H1 (cell line): Measurements from ENCODE around the gene CLDN9. TPM values are rescaled to one million over a fixed set of nuclear protein-coding genes. Genes with fewer than 3 reads are reported as not detected.

Source experiments
- CTCF ChIA-PET: fragments of 300-600 bp; sonication (Branson Sonifier 250); formaldehyde crosslinking; loops from one replicate; lab custom pipeline; 2021; ENCODE audit not compliant: partially characterized antibody; lab: Charles Lee
- POLR2A ChIA-PET: fragments of 300-600 bp; sonication (Branson Sonifier 250); formaldehyde crosslinking; loops from one replicate; lab custom pipeline; 2021; ENCODE audit warnings: inconsistent platforms; ENCODE audit not compliant: partially characterized antibody; lab: Charles Lee
- DNase-seq, 2 experiments: peaks; one replicate each; pipeline versions ENCODE4 v3.0.0 to v3.0.0-alpha.2; 2010 to 2022; ENCODE audit warnings: low spot score in 2 of 2, low read depth in 1 of 2, mixed read lengths in 1 of 2
- FAIRE-seq: peaks from 2 replicates; lab custom pipeline; 2011; peaks lifted over from hg19 to GRCh38; lab: Jason Lieb, UNC
- H2AFZ ChIP-seq: 2 replicates; pipeline ENCODE4 v1.8.1; 2012; ENCODE audit warnings: low read length, inconsistent platforms
- H2AK5ac ChIP-seq: 2 replicates; pipeline ENCODE4 v1.6.1; 2013; ENCODE audit warnings: low read depth, low read length
- H2BK120ac ChIP-seq: replicated peaks from 2 replicates; pipeline ENCODE3; 2013; ENCODE audit warnings: low read depth, low read length, inconsistent platforms
- H2BK12ac ChIP-seq: 2 replicates; pipeline ENCODE4 v1.6.1; 2013; ENCODE audit warnings: low read depth, low read length
- H2BK15ac ChIP-seq: 2 replicates; pipeline ENCODE4 v1.6.1; 2013; ENCODE audit warnings: low read length
- H2BK20ac ChIP-seq: 2 replicates; pipeline ENCODE4 v1.6.1; 2013; ENCODE audit warnings: low read length
- H2BK5ac ChIP-seq: 2 replicates; pipeline ENCODE4 v1.6.1; 2013; ENCODE audit warnings: low read depth, low read length
- H3K14ac ChIP-seq: 2 replicates; pipeline ENCODE4 v1.6.1; 2013; ENCODE audit warnings: inconsistent platforms; ENCODE audit not compliant: insufficient read length
- H3K18ac ChIP-seq: 2 replicates; pipeline ENCODE4 v1.6.1; 2013; ENCODE audit warnings: low read length; ENCODE audit errors: extremely low read depth
- H3K23ac ChIP-seq: 2 replicates; pipeline ENCODE4 v1.6.1; 2013; ENCODE audit warnings: inconsistent platforms; ENCODE audit not compliant: insufficient read length
- H3K23me2 ChIP-seq: 2 replicates; pipeline ENCODE4 v1.6.1; 2013; ENCODE audit warnings: low read depth, low read length
- H3K27ac ChIP-seq: 2 replicates; pipeline ENCODE4 v1.6.1; 2011; ENCODE audit warnings: low read depth, low read length, inconsistent platforms
- H3K27me3 ChIP-seq, 4 experiments: replicated peaks in 1 of 4; 1 replicate in 1 of 4; 2 replicates in 3 of 4; pipeline versions ENCODE4 v1.6.1 to v1.8.1; 2011 to 2013; ENCODE audit warnings: low read length in 3 of 4, mild to moderate bottlenecking in 3 of 4, inconsistent platforms in 2 of 4, mixed read lengths in 2 of 4, moderate library complexity in 1 of 4; ENCODE audit not compliant: control insufficient read depth in 3 of 4, insufficient read depth in 3 of 4; ENCODE audit errors: extremely low read depth in 1 of 4
- H3K36me3 ChIP-seq, 4 experiments: 2 replicates each; pipeline versions ENCODE4 v1.6.1 to v1.8.1; 2011 to 2013; ENCODE audit warnings: mild to moderate bottlenecking in 4 of 4, low read length in 3 of 4, moderate library complexity in 2 of 4, control low read depth in 1 of 4, inconsistent platforms in 1 of 4; ENCODE audit not compliant: insufficient read depth in 4 of 4, control insufficient read depth in 2 of 4
- H3K4ac ChIP-seq: replicated peaks from 2 replicates; pipeline ENCODE3; 2013; ENCODE audit warnings: low read length, low read depth, mixed read lengths, inconsistent platforms; ENCODE audit not compliant: insufficient read length
- H3K4me1 ChIP-seq, 4 experiments: replicated peaks in 1 of 4; 1 replicate in 1 of 4; 2 replicates in 3 of 4; pipeline versions ENCODE4 v1.6.1 to v1.8.1; 2011 to 2013; ENCODE audit warnings: low read length in 3 of 4, inconsistent platforms in 2 of 4, mixed read lengths in 1 of 4; ENCODE audit not compliant: insufficient read depth in 4 of 4, control insufficient read depth in 3 of 4
- H3K4me2 ChIP-seq, 2 experiments: 2 replicates each; pipeline versions ENCODE4 v1.6.1 to v1.8.1; 2011 to 2013; ENCODE audit warnings: low read depth in 2 of 2, low read length in 2 of 2, control low read depth in 1 of 2, inconsistent platforms in 1 of 2, mild to moderate bottlenecking in 1 of 2; ENCODE audit not compliant: insufficient read depth in 1 of 2
- H3K4me3 ChIP-seq, 4 experiments: fragments of 200-600, 300-600 bp in 1 of 4; sonication (generic), shearing (Covaris generic), sonication (Bioruptor Twin) in 1 of 4; 2 replicates each; pipeline versions ENCODE4 v1.5.1 to v1.8.1; 2011 to 2016; ENCODE audit warnings: low read length in 4 of 4, low read depth in 3 of 4, control low read depth in 2 of 4, inconsistent platforms in 2 of 4, mild to moderate bottlenecking in 2 of 4, mixed read lengths in 1 of 4, moderate library complexity in 1 of 4; ENCODE audit not compliant: insufficient read depth in 2 of 4; ENCODE audit errors: extremely low read depth in 1 of 4
- H3K56ac ChIP-seq: replicated peaks from 2 replicates; pipeline ENCODE3; 2013; ENCODE audit warnings: low read depth, mild to moderate bottlenecking, mixed read lengths, low read length, inconsistent platforms; ENCODE audit not compliant: insufficient read length
- H3K79me1 ChIP-seq: 2 replicates; pipeline ENCODE4 v1.6.1; 2013; ENCODE audit warnings: low read depth, low read length, control low read depth
- H3K79me2 ChIP-seq, 2 experiments: 2 replicates each; pipeline versions ENCODE4 v1.6.1 to v1.8.1; 2012 to 2013; ENCODE audit warnings: low read length in 2 of 2, mild to moderate bottlenecking in 2 of 2, inconsistent platforms in 1 of 2; ENCODE audit not compliant: insufficient read depth in 2 of 2, control insufficient read depth in 1 of 2
- H3K9ac ChIP-seq, 4 experiments: replicated peaks in 1 of 4; 1 replicate in 1 of 4; 2 replicates in 3 of 4; pipeline versions ENCODE4 v1.6.1 to v1.8.1; 2011 to 2013; ENCODE audit warnings: low read depth in 3 of 4, low read length in 3 of 4, control low read depth in 2 of 4, mild to moderate bottlenecking in 2 of 4, moderate library complexity in 2 of 4, inconsistent platforms in 1 of 4; ENCODE audit errors: extremely low read depth in 1 of 4
- H3K9me3 ChIP-seq, 2 experiments: 2 replicates each; pipeline versions ENCODE4 v1.6.1 to v1.8.1; 2012 to 2013; ENCODE audit warnings: mild to moderate bottlenecking in 2 of 2, moderate library complexity in 2 of 2, control low read depth in 1 of 2, inconsistent platforms in 1 of 2, low read depth in 1 of 2, low read length in 1 of 2, mixed read lengths in 1 of 2; ENCODE audit not compliant: insufficient read depth in 2 of 2
- H4K20me1 ChIP-seq, 2 experiments: replicated peaks in 1 of 2; 2 replicates each; pipeline versions ENCODE3 to v1.8.1; 2011 to 2013; ENCODE audit warnings: inconsistent platforms in 2 of 2, low read length in 2 of 2, mild to moderate bottlenecking in 1 of 2; ENCODE audit not compliant: insufficient read depth in 2 of 2, control insufficient read depth in 1 of 2
- H4K5ac ChIP-seq: 2 replicates; pipeline ENCODE4 v1.6.1; 2013; ENCODE audit warnings: low read length, low read depth, mixed read lengths, inconsistent platforms; ENCODE audit not compliant: insufficient read length
- H4K8ac ChIP-seq: 2 replicates; pipeline ENCODE4 v1.8.0; 2013; ENCODE audit warnings: mild to moderate bottlenecking, moderate library complexity, low read length, inconsistent platforms; ENCODE audit not compliant: insufficient read depth; ENCODE audit errors: extremely low read depth
- H4K91ac ChIP-seq: replicated peaks from 2 replicates; pipeline ENCODE3; 2013; ENCODE audit warnings: low read length, mixed read lengths, inconsistent platforms; ENCODE audit not compliant: insufficient read length
- BACH1 ChIP-seq: IDR thresholded peaks from 2 replicates; pipeline ENCODE4 v1.6.1; 2012; ENCODE audit warnings: low read length, improper control_type of control experiment
- SIN3A ChIP-seq, 2 experiments: IDR thresholded peaks in 1 of 2; conservative IDR thresholded peaks in 1 of 2; 2 replicates each; pipeline ENCODE4 v1.6.1; 2011 to 2012; ENCODE audit warnings: low read length in 2 of 2, improper control_type of control experiment in 1 of 2, low read depth in 1 of 2, mild to moderate bottlenecking in 1 of 2
- TAF1 ChIP-seq: IDR thresholded peaks from 2 replicates; pipeline ENCODE4 v1.6.1; 2011; ENCODE audit warnings: mild to moderate bottlenecking, low read depth, low read length
- TBP ChIP-seq: IDR thresholded peaks from 2 replicates; pipeline ENCODE4 v1.6.1; 2011; ENCODE audit warnings: low read depth, low read length, improper control_type of control experiment
- WGBS, 2 experiments: shearing (Covaris generic) in 1 of 2; methylation state at CpG; one replicate each; pipeline versions ENCODE4 v1.1.6 to v1.1.7; 2013 to 2015; ENCODE audit warnings: low lambda C conversion rate in 2 of 2, mixed read lengths in 2 of 2, inconsistent platforms in 1 of 2, low coverage in 1 of 2, missing lambda C conversion rate in 1 of 2; ENCODE audit not compliant: insufficient replicate concordance in 2 of 2, insufficient coverage in 1 of 2, insufficient read length in 1 of 2; ENCODE audit errors: extremely low coverage in 1 of 2, missing lambda C conversion rate in 1 of 2; 5-methylcytosine and 5-hydroxymethylcytosine counted together
- long read RNA-seq, 2 experiments: library from RNA in 1 of 2; library from capped mRNA in 1 of 2; stranded (forward); transcript quantifications; one replicate each; pipeline ENCODE4 v2.0.0, GENCODE V29; 2021; ENCODE audit warnings: inconsistent platforms in 1 of 2
- polyA minus RNA-seq, 3 experiments: library from RNA; depleted of rRNA, polyadenylated mRNA; stranded (reverse); fragments of >200 nt; gene quantifications; 1 replicate in 2 of 3; 2 replicates in 1 of 3; pipeline ENCODE4 v1.2.3, GENCODE V29; 2011
- polyA plus RNA-seq, 7 experiments: library from polyadenylated mRNA; depleted of rRNA in 3 of 7; stranded (reverse) in 5 of 7; unstranded in 2 of 7; fragments of >200 nt in 5 of 7; fragments of 200-250 nt in 2 of 7; gene quantifications; 1 replicate in 5 of 7; 2 replicates in 1 of 7; 4 replicates in 1 of 7; pipeline versions ENCODE4 v1.2.1 to v1.2.3, GENCODE V29; 2011 to 2013; ENCODE audit warnings: missing spikeins in 2 of 7, mixed read lengths in 2 of 7
- total RNA-seq: library from RNA; stranded (reverse); fragmentation: NEBNext Ultra II Directional; extraction: Animal tissue kit (Norgen Biotek cat#: 25700); gene quantifications from 2 replicates; pipeline ENCODE4 v1.2.1, GENCODE V29; 2021

The CLDN9 gene, protein sequence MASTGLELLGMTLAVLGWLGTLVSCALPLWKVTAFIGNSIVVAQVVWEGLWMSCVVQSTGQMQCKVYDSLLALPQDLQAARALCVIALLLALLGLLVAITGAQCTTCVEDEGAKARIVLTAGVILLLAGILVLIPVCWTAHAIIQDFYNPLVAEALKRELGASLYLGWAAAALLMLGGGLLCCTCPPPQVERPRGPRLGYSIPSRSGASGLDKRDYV
- total RNA-seq: 0.60 and 0.77 TPM in 2 replicates
- 0.89 and 2.2 TPM in 2 replicates for polyA plus RNA-seq (2011; rRNA removed)
- 1.1 TPM for polyA plus RNA-seq (2011; cell fraction: cytosol; rRNA removed)
- 1.5 TPM for polyA plus RNA-seq (2011; cell fraction: nucleus; rRNA removed)
- polyA plus RNA-seq (2012, experiment 1 of 2): 0.88 to 1.4 TPM (median 1.3 TPM) in 4 replicates
- polyA plus RNA-seq (2012, experiment 2 of 2): 0.79 TPM
- polyA plus RNA-seq (2013, experiment 1 of 2): 0.45 TPM
- polyA plus RNA-seq (2013, experiment 2 of 2): 0.64 TPM
- polyA minus RNA-seq (2011; rRNA and poly(A)+ RNA removed): 0.54 and 0.69 TPM in 2 replicates
- polyA minus RNA-seq (2011; cell fraction: cytosol; rRNA and poly(A)+ RNA removed): 1.2 TPM
- polyA minus RNA-seq (2011; cell fraction: nucleus; rRNA and poly(A)+ RNA removed): 2.4 TPM
- long read RNA-seq, experiment 1: 0 reads
- long read RNA-seq, experiment 2: 0 reads

DNA sequence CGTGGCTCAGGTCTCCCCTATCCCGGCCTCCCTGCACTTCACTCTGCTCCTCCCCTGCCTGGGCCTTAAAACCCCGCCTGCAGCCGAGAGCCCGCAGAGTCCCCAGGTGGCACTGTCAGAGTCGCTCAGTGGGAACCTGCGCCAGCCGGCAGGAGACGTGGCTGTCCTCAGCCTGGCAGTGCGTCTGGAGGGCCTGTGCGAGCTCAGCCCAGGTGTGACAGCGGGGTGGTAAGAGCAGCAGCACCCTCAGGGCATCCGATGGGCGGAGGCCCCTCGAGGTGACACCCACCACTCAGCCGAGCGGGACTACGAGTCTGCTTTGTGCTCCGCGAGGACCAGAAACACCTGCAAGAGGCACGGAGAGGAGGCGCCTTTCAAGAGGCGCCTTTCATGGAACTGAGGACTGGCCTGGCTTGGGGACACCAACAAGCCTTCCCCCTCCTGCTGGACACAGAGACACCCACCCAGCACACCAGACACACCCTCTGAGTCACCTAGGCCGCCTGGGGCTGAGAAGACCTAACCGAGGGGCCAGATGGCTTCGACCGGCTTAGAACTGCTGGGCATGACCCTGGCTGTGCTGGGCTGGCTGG lies at the start of gene CLDN9:
TSS of gene CLDN9 (plus strand) at position 96 of the 593 bp plus-strand sequence. CDS start at position 536, 440 bp downstream.
- Histone ChIP-seq H2AFZ (no peak within 1 kb of the TSS), H2BK20ac (peak within 1 kb of the TSS; percentile 92), H4K20me1 (peaks cover 16 to 32% of the 10 kb centered on the region in 2 experiments), H4K5ac (no peak within 1 kb of the TSS), H3K23ac (no peak within 1 kb of the TSS), H3K4me3 (peak within 1 kb of the TSS; percentile 32 to 58 (median 46)), H3K14ac (no peak within 1 kb of the TSS), H2AK5ac (peak within 1 kb of the TSS; percentile 92; the same call in 1 of the 2 replicates), H3K36me3 (peaks cover 6 to 20% (median 12%) of the 10 kb centered on the region in 4 experiments; a peak in 7 of 8 replicates), H3K4ac (peak within 1 kb of the TSS; percentile 94), H4K8ac (peak within 1 kb of the TSS; percentile 58), H3K79me1 (peaks cover 11% of the 10 kb centered on the region; the same call in 1 of the 2 replicates), H3K27ac (no peak within 1 kb of the TSS), H2BK12ac (peak within 1 kb of the TSS; percentile 98), H3K4me1 (peaks cover 14 to 63% (median 50%) of the 10 kb centered on the region in 4 experiments), H4K91ac (peak within 1 kb of the TSS; percentile 93), H3K4me2 (peak within 1 kb of the TSS; percentile 80), H3K79me2 (peaks cover 11 to 28% of the 10 kb centered on the region in 2 experiments), H2BK15ac (peak within 1 kb of the TSS; percentile 98), H3K9ac (peak within 1 kb of the TSS in 1 of 4 experiments; percentile 9; a peak in 2 of 7 replicates), H3K23me2 (peaks cover 30% of the 10 kb centered on the region), H2BK5ac (peak within 1 kb of the TSS; percentile 77)
- FAIRE-seq (no peak), DNase-seq (peak in 1 of 2 experiments; percentile 82)
- ChIA-PET CTCF (interaction anchor here (1.0 to 17.3 kb wide), 5 partner anchors 9 to 137 kb away, joined by 3 to 639 read pairs (median 9); partner anchors contain the start of genes BICDL2, CLDN6, HCFC1R1 and THOC6), POLR2A (interaction anchor here (0.7 to 35.7 kb wide), 18 partner anchors 4 to 122 kb away, joined by 3 to 1808 read pairs (median 4); partner anchors contain the start of genes BICDL2, CLDN6, CLDN9 and HCFC1R1)
- WGBS, 2 experiments: 21% methylated on average over 24 of the region's 27 CpGs; no CpG with 5 or more reads in 1 of the 2 experiments
- TF ChIP-seq BACH1 (no peak), TBP (peak; percentile 47; the same call in 1 of the 2 replicates), SIN3A (conservative IDR thresholded peaks at IDR 0.05 in 1 of 2, IDR thresholded peaks at IDR 0.05 in 1 of 2; ENCODE audit: low read depth in 1 of 2, low read length in 2 of 2) (0 out of 4 replicates have a peak, but pooled peaks of 1 of the 2 experiments have one; percentile 62), TAF1 (peak; percentile 19; the same call in 1 of the 2 replicates)
- TF ChIP-seq, all 59 proteins: peak for 3
- H3K56ac ChIP-seq: no peak within 1 kb of the TSS
- H3K27me3 ChIP-seq: no peaks in the 10 kb centered on the region; a peak in 1 of 7 replicates
- H2BK120ac ChIP-seq: peak within 1 kb of the TSS; percentile 87
- no peaks in the 10 kb centered on the region for H3K9me3 ChIP-seq
- peak within 1 kb of the TSS; percentile 98 for H3K18ac ChIP-seq
